ENCODE results near the gene NKX2-2.
A peak's percentile ranks its signal among the peaks of the same experiment; 100 is the strongest.

The NKX2-2 gene

DNA sequence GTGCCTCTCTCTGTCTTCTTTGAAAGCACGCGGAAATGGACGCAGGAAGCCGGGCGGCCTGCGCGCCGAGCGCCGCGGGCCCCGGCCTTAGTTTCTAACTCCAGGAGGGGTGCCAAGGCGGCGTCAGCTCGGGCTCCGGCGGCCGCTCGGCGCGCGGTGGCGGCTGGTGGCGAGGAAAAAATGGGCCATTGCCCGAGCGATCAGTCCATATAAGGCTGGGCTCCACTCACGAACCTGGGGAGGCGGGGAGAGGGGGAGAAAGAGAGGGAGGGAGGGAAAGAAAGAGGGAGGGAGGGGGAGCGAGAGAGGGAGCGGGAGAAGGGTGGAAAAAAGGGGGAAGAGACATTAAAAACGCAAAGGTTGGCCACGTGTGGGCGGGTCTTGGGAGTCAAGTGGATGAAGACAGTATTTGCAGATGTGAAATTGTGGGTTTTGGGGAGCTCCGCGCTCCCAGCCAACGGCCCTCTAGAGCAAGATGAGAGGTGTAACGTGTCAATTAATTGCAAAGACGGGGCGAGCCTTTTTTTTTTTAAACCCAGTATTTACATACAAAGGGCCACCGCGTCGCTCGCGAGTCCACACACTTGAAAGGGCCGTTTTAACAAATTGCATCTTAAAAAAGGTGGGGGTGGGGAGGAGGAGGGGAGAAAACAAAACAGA is at the start of gene NKX2-2:
TSS of gene NKX2-2 (minus strand) at position 184 of the 660 bp plus-strand sequence. CDS start 395 bp downstream, outside the sequence.
- peak; percentile 18 for DNase-seq

GRCh38 chr20:21562656-21563055 is 48.8 kb upstream of the NKX2-2 start:
- no peak for DNase-seq

DNA sequence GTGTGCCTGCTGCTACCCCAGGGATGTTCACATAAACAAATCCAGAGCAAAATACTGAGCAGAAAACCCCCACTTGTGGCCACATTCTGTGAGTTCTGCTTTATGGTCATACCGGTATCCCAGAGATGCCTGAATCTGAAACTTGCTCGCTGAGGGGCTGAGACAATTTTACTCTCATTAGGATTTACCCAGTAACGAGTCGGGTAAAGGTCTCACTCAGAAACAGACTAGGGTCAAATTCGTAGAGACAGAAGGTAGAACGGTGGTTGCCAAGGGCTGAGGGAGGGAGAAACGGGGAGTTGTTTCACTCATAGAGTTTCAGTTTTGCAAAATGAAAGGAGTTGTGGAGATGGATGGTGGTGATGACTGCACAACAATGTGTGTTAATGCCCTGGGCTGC is 45.4 kb upstream of the NKX2-2 start:
- peak; percentile 46 for DNase-seq

- peak; percentile 48 for DNase-seq
Observed at GRCh38 chr20:21557241-21558020, 43.6 kb upstream of the NKX2-2 start.

DNA sequence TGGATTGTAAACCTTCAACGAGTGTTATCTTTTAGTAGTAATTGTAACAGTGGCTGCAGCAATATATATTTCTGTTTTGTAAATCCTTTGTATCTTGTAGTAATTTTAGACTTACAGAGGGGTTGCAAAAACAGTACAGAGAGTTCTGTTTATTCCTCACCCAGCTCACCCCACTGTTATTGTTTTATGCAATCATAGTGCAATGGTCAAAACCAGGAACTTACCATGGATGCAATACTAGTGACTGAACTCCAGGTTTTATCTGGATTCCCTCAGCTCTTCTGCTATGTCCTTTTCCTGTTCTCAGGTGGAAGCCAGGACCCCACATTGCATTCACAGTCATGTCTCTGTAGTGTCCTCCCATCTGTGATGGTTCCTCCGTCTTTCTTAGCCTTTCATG is 42.5 kb upstream of the NKX2-2 start:
- DNase-seq, result no peak

GRCh38 chr20:21555470-21556120 is 41.7 kb upstream of the NKX2-2 start:
- no peak for DNase-seq

- no peak for DNase-seq
Observed at GRCh38 chr20:21554985-21555384, 41.1 kb upstream of the NKX2-2 start.

GRCh38 chr20:21554376-21554890 is 40.6 kb upstream of the NKX2-2 start:
- DNase-seq, result no peak

DNA sequence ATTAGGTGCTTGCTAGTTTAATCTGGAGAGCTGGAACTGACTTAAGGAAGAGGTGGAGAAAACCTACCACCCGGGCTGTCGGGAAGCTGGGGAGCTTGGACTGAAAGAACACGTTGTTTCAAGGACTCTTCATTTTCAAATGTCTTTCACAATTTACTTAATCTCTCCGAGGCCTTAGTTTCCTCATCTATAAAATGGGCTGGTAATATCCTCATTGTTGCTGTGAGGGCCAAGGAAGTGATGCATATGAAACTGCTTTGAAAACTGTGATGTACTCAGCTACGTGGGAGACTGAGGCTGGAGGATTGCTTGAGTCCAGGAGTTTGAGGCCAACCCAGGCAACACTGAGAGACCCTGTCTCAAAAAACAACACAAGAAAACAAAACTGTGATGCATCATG is 36.7 kb upstream of the NKX2-2 start:
- no peak for DNase-seq

GRCh38 chr20:21548390-21549035 is 34.6 kb upstream of the NKX2-2 start:
- peak; percentile 53 for DNase-seq

DNA sequence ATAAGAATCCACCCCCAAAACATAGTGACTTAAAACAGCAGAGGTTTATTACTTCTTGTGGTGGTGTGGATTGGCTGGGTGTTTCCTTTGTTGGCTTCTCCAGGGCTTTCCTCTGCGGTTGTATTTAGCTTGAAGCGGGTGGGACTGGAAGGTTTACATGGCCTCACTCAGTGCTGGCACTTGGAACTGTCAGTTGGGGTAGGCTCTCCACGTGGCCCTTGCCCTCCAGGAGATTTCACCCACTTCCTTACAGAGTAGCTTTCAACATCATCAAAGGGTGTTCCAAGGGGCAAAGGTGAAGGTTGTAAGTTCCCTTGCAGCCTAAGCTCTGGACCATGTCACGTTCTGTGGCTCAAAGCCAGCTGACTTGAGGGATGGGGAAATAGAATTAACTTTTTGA is 32.5 kb upstream of the NKX2-2 start:
- DNase-seq, result no peak

- DNase-seq, result no peak
Observed at GRCh38 chr20:21539512-21539911, 25.6 kb upstream of the NKX2-2 start.

DNA sequence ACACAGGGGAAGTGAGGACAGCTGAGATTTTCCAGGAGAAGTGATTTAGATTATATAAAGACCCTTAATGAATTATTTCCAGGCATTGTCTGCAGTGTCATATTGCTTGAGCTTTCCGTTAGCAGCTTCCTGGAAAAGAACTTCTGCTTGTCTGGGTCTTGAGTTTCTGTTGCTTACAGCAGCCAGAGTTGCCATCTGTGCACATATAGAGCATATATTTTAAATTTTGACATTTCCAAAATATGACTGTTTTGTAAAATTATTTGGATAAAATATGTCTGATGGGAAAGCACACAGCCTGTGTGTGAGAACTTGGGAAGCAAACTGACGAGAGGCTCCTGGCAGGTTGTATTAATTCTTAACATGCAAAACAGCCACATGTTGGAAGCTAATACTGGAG is 21.0 kb upstream of the NKX2-2 start:
- no peak for DNase-seq

GRCh38 chr20:21534453-21534852 is 20.6 kb upstream of the NKX2-2 start:
- no peak for DNase-seq

- no peak for DNase-seq
Observed at GRCh38 chr20:21529863-21530262, 16.0 kb upstream of the NKX2-2 start.

GRCh38 chr20:21528870-21529269 is 15.0 kb upstream of the NKX2-2 start:
- DNase-seq, result no peak

DNA sequence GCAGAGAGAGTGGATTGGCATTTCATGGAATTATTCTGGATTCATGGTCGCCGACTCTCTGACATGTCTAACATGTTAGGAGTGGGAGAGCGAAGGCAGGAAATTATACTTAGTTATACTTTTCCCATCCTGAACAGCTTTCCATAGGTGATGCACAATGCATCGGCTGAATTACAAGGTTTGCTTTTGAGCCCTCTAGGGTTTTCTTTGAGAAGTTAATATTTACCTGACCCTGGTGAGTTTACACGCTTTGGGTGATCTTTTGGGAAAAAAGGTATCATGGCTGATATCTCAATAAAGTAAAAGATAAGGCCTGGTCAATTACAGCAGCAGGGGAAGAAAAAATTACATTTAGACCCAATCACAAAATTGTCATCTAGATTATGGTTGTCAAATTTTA is 14.0 kb upstream of the NKX2-2 start:
- no peak for DNase-seq

- DNase-seq, result no peak
Observed at GRCh38 chr20:21526776-21527175, 12.9 kb upstream of the NKX2-2 start.

GRCh38 chr20:21523895-21524294 is 10.0 kb upstream of the NKX2-2 start:
- no peak for DNase-seq

- no peak for DNase-seq
Observed at GRCh38 chr20:21523281-21523868, 9.5 kb upstream of the NKX2-2 start.

DNA sequence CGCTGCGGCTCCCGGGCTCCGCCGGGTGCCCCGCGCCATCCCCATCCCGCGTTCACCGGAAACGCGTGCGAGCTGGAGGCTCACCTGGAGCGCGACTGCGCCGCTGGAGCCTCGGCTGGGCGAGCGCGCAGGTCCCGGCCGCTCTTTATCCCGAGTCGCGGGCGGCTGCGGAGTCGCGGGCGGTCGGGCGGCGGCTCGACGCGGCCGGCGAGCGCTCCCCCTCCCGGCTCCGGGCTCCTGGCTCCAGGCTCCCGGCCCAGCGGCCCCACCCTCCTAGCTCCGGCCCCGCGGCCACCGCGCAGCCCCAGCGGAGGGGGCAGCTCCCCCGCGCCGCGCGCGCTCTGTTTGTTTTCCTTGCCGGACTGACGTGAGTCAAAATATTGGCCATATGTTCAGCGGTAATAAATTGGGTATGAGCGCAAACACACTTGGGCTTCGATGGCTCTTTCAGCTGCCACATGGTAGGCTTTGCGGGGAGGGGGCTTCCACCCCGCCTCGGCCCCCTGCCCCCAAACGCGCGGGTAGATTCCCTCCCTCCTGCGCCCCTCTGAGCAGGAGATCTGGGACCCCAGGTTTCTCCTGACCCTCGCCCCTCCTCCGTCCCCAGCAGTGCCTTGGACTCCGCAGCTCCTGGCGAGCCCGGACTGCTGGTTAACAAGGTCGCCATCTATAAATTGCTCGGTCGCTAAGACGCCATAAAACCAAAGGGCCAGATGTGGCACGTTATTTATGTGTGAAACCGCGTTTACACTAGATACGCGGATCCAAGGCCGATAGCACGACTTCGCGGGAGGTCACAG is 8.8 kb upstream of the NKX2-2 start:
- peak; percentile 12 for DNase-seq
